ENCODE data around the gene ZNF286A.
"Not testable (repeated sequence)": the region's sequence is repeated elsewhere in the genome, so short reads cannot be mapped to it uniquely, and the experiment has no call there.

Gene ZNF286A

GRCh38 chr17:15663691-15664090 lies 35.9 kb upstream of the ZNF286A start:
- H3K27me3 Mint-ChIP-seq, result no peaks in the 10 kb centered on the region
- H3K36me3 Mint-ChIP-seq, result peaks cover 12% of the 10 kb centered on the region
- CTCF ChIA-PET, result no interaction called here
- no peak for DNase-seq
- H3K27ac Mint-ChIP-seq, result no peak overlapping the region
- peaks cover 2% of the 10 kb centered on the region for H3K4me1 Mint-ChIP-seq
- no peak overlapping the region for H3K4me3 Mint-ChIP-seq
- H3K9me3 Mint-ChIP-seq, result no peaks in the 10 kb centered on the region

- CTCF ChIA-PET, H3K4me3 Mint-ChIP-seq, H3K27me3 Mint-ChIP-seq, H3K9me3 Mint-ChIP-seq, H3K27ac Mint-ChIP-seq, H3K4me1 Mint-ChIP-seq, DNase-seq: not testable (repeated sequence)
- peaks cover 12% of the 10 kb centered on the region for H3K36me3 Mint-ChIP-seq
These were observed 30.0 kb upstream of the ZNF286A start for GRCh38 chr17:15669526-15669925.

GRCh38 chr17:15674640-15675039 lies 24.9 kb upstream of the ZNF286A start:
- CTCF ChIA-PET, H3K27ac Mint-ChIP-seq, H3K4me1 Mint-ChIP-seq, H3K27me3 Mint-ChIP-seq, H3K4me3 Mint-ChIP-seq, H3K9me3 Mint-ChIP-seq, DNase-seq: not testable (repeated sequence)
- H3K36me3 Mint-ChIP-seq, result peaks cover 19% of the 10 kb centered on the region

GRCh38 chr17:15675991-15676390 lies 23.6 kb upstream of the ZNF286A start:
- H3K4me1 Mint-ChIP-seq, H3K27me3 Mint-ChIP-seq, CTCF ChIA-PET, H3K4me3 Mint-ChIP-seq, H3K9me3 Mint-ChIP-seq, DNase-seq, H3K27ac Mint-ChIP-seq: not testable (repeated sequence)
- peaks cover 17% of the 10 kb centered on the region for H3K36me3 Mint-ChIP-seq

GRCh38 chr17:15683135-15683534 lies 16.4 kb upstream of the ZNF286A start:
- H3K27me3 Mint-ChIP-seq, H3K9me3 Mint-ChIP-seq, CTCF ChIA-PET, H3K36me3 Mint-ChIP-seq, H3K27ac Mint-ChIP-seq, DNase-seq: not testable (repeated sequence)
- Mint-ChIP-seq H3K4me3 (peak overlapping the region; percentile 87), H3K4me1 (peaks cover 22% of the 10 kb centered on the region)

GRCh38 chr17:15683824-15684478 lies 15.6 kb upstream of the ZNF286A start, which contains the start of gene TRIM16:
TSS of gene TRIM16 (minus strand) at chr17:15684311. CDS start at chr17:15651609, 32,702 bp downstream.
- H3K36me3 Mint-ChIP-seq, CTCF ChIA-PET, H3K9me3 Mint-ChIP-seq, H3K27me3 Mint-ChIP-seq: not testable (repeated sequence)
- peaks cover 22% of the 10 kb centered on the region for H3K4me1 Mint-ChIP-seq
- peak; percentile 90 for DNase-seq
- H3K4me3 Mint-ChIP-seq, result peak within 1 kb of the TSS; percentile 87
- H3K27ac Mint-ChIP-seq, result peak within 1 kb of the TSS; percentile 85

- H3K36me3 Mint-ChIP-seq, DNase-seq, H3K27me3 Mint-ChIP-seq, CTCF ChIA-PET, H3K27ac Mint-ChIP-seq, H3K9me3 Mint-ChIP-seq, H3K4me3 Mint-ChIP-seq: not testable (repeated sequence)
- peaks cover 22% of the 10 kb centered on the region for H3K4me1 Mint-ChIP-seq
These were observed 12.1 kb upstream of the ZNF286A start for GRCh38 chr17:15687494-15687893.

GRCh38 chr17:15698967-15699366 lies 585 bp upstream of the ZNF286A start:
- H3K9me3 Mint-ChIP-seq, H3K36me3 Mint-ChIP-seq, H3K27me3 Mint-ChIP-seq, DNase-seq, CTCF ChIA-PET: not testable (repeated sequence)
- peak overlapping the region; percentile 84 for H3K27ac Mint-ChIP-seq
- H3K4me1 Mint-ChIP-seq, result peaks cover 18% of the 10 kb centered on the region
- H3K4me3 Mint-ChIP-seq, result peak overlapping the region; percentile 89

GRCh38 chr17:15699937-15700336 lies 385 bp downstream of the ZNF286A start:
- H3K27me3 Mint-ChIP-seq, DNase-seq, CTCF ChIA-PET, H3K27ac Mint-ChIP-seq, H3K9me3 Mint-ChIP-seq: not testable (repeated sequence)
- H3K36me3 Mint-ChIP-seq, result peaks cover 11% of the 10 kb centered on the region
- peak overlapping the region; percentile 89 for H3K4me3 Mint-ChIP-seq
- H3K4me1 Mint-ChIP-seq, result peaks cover 18% of the 10 kb centered on the region

- H3K4me1 Mint-ChIP-seq, CTCF ChIA-PET, H3K27ac Mint-ChIP-seq, H3K4me3 Mint-ChIP-seq, H3K27me3 Mint-ChIP-seq, DNase-seq: not testable (repeated sequence)
- H3K9me3 Mint-ChIP-seq, result peaks cover 19% of the 10 kb centered on the region
- H3K36me3 Mint-ChIP-seq, result peaks cover 44% of the 10 kb centered on the region
These were observed 4.7 kb downstream of the ZNF286A start for GRCh38 chr17:15704239-15704638.

- H3K4me1 Mint-ChIP-seq, H3K27ac Mint-ChIP-seq, H3K4me3 Mint-ChIP-seq, DNase-seq, H3K27me3 Mint-ChIP-seq, CTCF ChIA-PET: not testable (repeated sequence)
- Mint-ChIP-seq H3K36me3 (peaks cover 48% of the 10 kb centered on the region), H3K9me3 (peaks cover 22% of the 10 kb centered on the region)
These were observed 5.3 kb downstream of the ZNF286A start for GRCh38 chr17:15704813-15705212.

GRCh38 chr17:15708879-15709278 lies 9.3 kb downstream of the ZNF286A start:
- H3K36me3 Mint-ChIP-seq, result peaks cover 54% of the 10 kb centered on the region
- CTCF ChIA-PET, result not testable (repeated sequence)
- peaks cover 28% of the 10 kb centered on the region for H3K9me3 Mint-ChIP-seq

GRCh38 chr17:15716601-15717563 lies 17.3 kb downstream of the ZNF286A start:
- H3K4me1 Mint-ChIP-seq, DNase-seq, H3K4me3 Mint-ChIP-seq, H3K27me3 Mint-ChIP-seq, CTCF ChIA-PET, H3K27ac Mint-ChIP-seq: not testable (repeated sequence)
- Mint-ChIP-seq H3K36me3 (peaks cover 26% of the 10 kb centered on the region), H3K9me3 (peaks cover 34% of the 10 kb centered on the region)

More at GRCh38 chr17:15708879-15709278, 9.3 kb downstream of the ZNF286A start:
- H3K4me3 Mint-ChIP-seq, H3K27ac Mint-ChIP-seq, H3K27me3 Mint-ChIP-seq, DNase-seq, H3K4me1 Mint-ChIP-seq: not testable (repeated sequence)

GRCh38 chr17:15730535-15730934 lies 31.0 kb downstream of the ZNF286A start:
- H3K4me1 Mint-ChIP-seq, H3K36me3 Mint-ChIP-seq, H3K9me3 Mint-ChIP-seq, H3K27ac Mint-ChIP-seq, H3K27me3 Mint-ChIP-seq, DNase-seq, H3K4me3 Mint-ChIP-seq, CTCF ChIA-PET: not testable (repeated sequence)

GRCh38 chr17:15731900-15732299 lies 32.3 kb downstream of the ZNF286A start, which contains the start of gene TBC1D26:
TSS of gene TBC1D26 (plus strand) at chr17:15732283. CDS start at chr17:15735349, 3,066 bp downstream.
- H3K4me1 Mint-ChIP-seq, H3K36me3 Mint-ChIP-seq, H3K27me3 Mint-ChIP-seq, CTCF ChIA-PET, H3K27ac Mint-ChIP-seq, H3K4me3 Mint-ChIP-seq, H3K9me3 Mint-ChIP-seq, DNase-seq: not testable (repeated sequence)

Data from activated naive CD4-positive, alpha-beta T cell treated with anti-CD3 and anti-CD28 coated beads, Interleukin-2, amount 10 ng/mL, durations not matched to agents 7 days and 5 days (primary cell).